Endothelial cell of umbilical vein (primary cell): ENCODE results near the gene FOXRED2. TPM values are rescaled to one million over a fixed set of nuclear protein-coding genes. Genes with fewer than 3 reads are reported as not detected.

Experiments
- BruUV-seq: library from RNA; stranded (reverse); fragments of 400-500 nt; replicated peaks from 2 replicates; lab custom pipeline; 2021; lab: Mats Ljungman, UMichigan
- CTCF ChIA-PET: fragments of 300-600, 350-600 bp; sonication (Branson Sonifier 250); formaldehyde crosslinking; loops from one replicate; lab custom pipeline; 2021; ENCODE audit warnings: antibody characterized with exemption, inconsistent platforms; lab: Charles Lee
- POLR2A ChIA-PET: fragments of 300-600, 350-600 bp; sonication (Branson Sonifier 250); formaldehyde crosslinking; loops from one replicate; lab custom pipeline; 2021; ENCODE audit warnings: antibody characterized with exemption, inconsistent platforms; lab: Charles Lee
- DNase-seq: peaks from one replicate; pipeline ENCODE4 v3.0.0-alpha.2; 2011; ENCODE audit warnings: low read depth, low spot score
- FAIRE-seq: peaks from 2 replicates; lab custom pipeline; 2011; peaks lifted over from hg19 to GRCh38; lab: Jason Lieb, UNC
- H2AFZ ChIP-seq: 2 replicates; pipeline ENCODE4 v1.6.0; 2012; ENCODE audit warnings: low read depth, low read length, control low read depth, inconsistent platforms
- H3K27ac ChIP-seq: 2 replicates; pipeline ENCODE4 v1.5.1; 2011; ENCODE audit warnings: low read depth, mild to moderate bottlenecking, control low read depth, low read length, moderate library complexity; ENCODE audit not compliant: insufficient read depth
- H3K27me3 ChIP-seq, 2 experiments: 2 replicates each; pipeline versions ENCODE4 v1.6.0 to v1.6.1; 2011; ENCODE audit warnings: low read length in 2 of 2, mixed read lengths in 1 of 2; ENCODE audit not compliant: control insufficient read depth in 2 of 2, insufficient read depth in 2 of 2
- H3K36me3 ChIP-seq, 2 experiments: 2 replicates in 1 of 2; 3 replicates in 1 of 2; pipeline ENCODE4 v1.5.1; 2011; ENCODE audit warnings: low read length in 2 of 2, mild to moderate bottlenecking in 1 of 2, moderate library complexity in 1 of 2; ENCODE audit not compliant: control insufficient read depth in 2 of 2, insufficient read depth in 2 of 2; ENCODE audit errors: extremely low read depth in 1 of 2
- H3K4me1 ChIP-seq: 3 replicates; pipeline ENCODE4 v1.5.1; 2011; ENCODE audit warnings: mild to moderate bottlenecking, low read length; ENCODE audit not compliant: control insufficient read depth, insufficient read depth; ENCODE audit errors: extremely low read depth
- H3K4me2 ChIP-seq: 2 replicates; pipeline ENCODE4 v1.6.1; 2011; ENCODE audit warnings: low read length, control low read depth, mixed read lengths; ENCODE audit not compliant: insufficient read depth
- H3K4me3 ChIP-seq, 3 experiments: fragments of 200-600 bp in 1 of 3; sonication (generic), shearing (Covaris generic) in 1 of 3; replicated peaks in 1 of 3; 2 replicates each; pipeline ENCODE4 v1.5.1; 2011 to 2016; ENCODE audit warnings: control low read depth in 3 of 3, low read length in 3 of 3, mild to moderate bottlenecking in 2 of 3, inconsistent platforms in 1 of 3, low read depth in 1 of 3, moderate library complexity in 1 of 3; ENCODE audit not compliant: insufficient read depth in 1 of 3
- H3K79me2 ChIP-seq: 2 replicates; pipeline ENCODE4 v1.6.0; 2012; ENCODE audit warnings: low read length, inconsistent platforms; ENCODE audit not compliant: control insufficient read depth, insufficient read depth
- H3K9ac ChIP-seq: replicated peaks from 2 replicates; pipeline ENCODE3; 2011; ENCODE audit warnings: low read length, control low read depth; ENCODE audit not compliant: insufficient read depth; ENCODE audit errors: extremely low read depth
- H3K9me1 ChIP-seq: replicated peaks from 3 replicates; pipeline ENCODE4 v1.6.0; 2011; ENCODE audit warnings: mild to moderate bottlenecking, low read length; ENCODE audit not compliant: control insufficient read depth, insufficient read depth; ENCODE audit errors: extremely low read depth
- H3K9me3 ChIP-seq: replicated peaks from 2 replicates; pipeline ENCODE4 v1.5.1; 2012; ENCODE audit warnings: low read length, inconsistent platforms; ENCODE audit not compliant: control insufficient read depth, insufficient read depth
- H4K20me1 ChIP-seq: replicated peaks from 2 replicates; pipeline ENCODE3; 2011; ENCODE audit warnings: mild to moderate bottlenecking, low read length; ENCODE audit not compliant: control insufficient read depth, insufficient read depth; ENCODE audit errors: extremely low read depth
- CTCF ChIP-seq, 2 donors: IDR thresholded peaks; 1 replicate in 1 of 2; 2 replicates in 1 of 2; pipeline ENCODE4 v1.5.1; 2011; ENCODE audit warnings: low read length in 2 of 2, mild to moderate bottlenecking in 2 of 2, moderate library complexity in 2 of 2, control low read depth in 1 of 2, inconsistent platforms in 1 of 2, low read depth in 1 of 2; ENCODE audit not compliant: insufficient read depth in 1 of 2; ENCODE audit errors: extremely low read depth in 1 of 2
- EZH2 ChIP-seq: IDR thresholded peaks from 2 replicates; pipeline ENCODE4 v1.6.1; 2012; ENCODE audit warnings: borderline replicate concordance, low read depth, mild to moderate bottlenecking, moderate library complexity, low read length, inconsistent platforms; ENCODE audit not compliant: severe bottlenecking
- FOS ChIP-seq: IDR thresholded peaks from 2 replicates; pipeline ENCODE4 v1.6.1; 2011; ENCODE audit warnings: mild to moderate bottlenecking, low read length, moderate library complexity, borderline replicate concordance; ENCODE audit not compliant: insufficient read depth
- GATA2 ChIP-seq: IDR thresholded peaks from 2 replicates; pipeline ENCODE4 v1.7.0; 2011; ENCODE audit warnings: low read depth, mild to moderate bottlenecking, moderate library complexity, mixed read lengths, low read length; ENCODE audit not compliant: insufficient read length, insufficient read depth
- JUN ChIP-seq: IDR thresholded peaks from 2 replicates; pipeline ENCODE4 v1.6.1; 2011; ENCODE audit warnings: borderline replicate concordance, low read depth; ENCODE audit not compliant: insufficient read length, insufficient read depth
- MAX ChIP-seq: IDR thresholded peaks from 2 replicates; pipeline ENCODE4 v1.6.1; 2011; ENCODE audit not compliant: insufficient read depth, insufficient read length
- MYC ChIP-seq: IDR thresholded peaks from one replicate; pipeline ENCODE4 v1.6.1; 2011; ENCODE audit warnings: mild to moderate bottlenecking, low read depth, low read length
- POLR2A ChIP-seq: IDR thresholded peaks from 2 replicates; pipeline ENCODE4 v1.6.1; 2012; ENCODE audit warnings: low read depth, mild to moderate bottlenecking, control low read depth, low read length
- POLR2AphosphoS5 ChIP-seq: IDR thresholded peaks from 2 replicates; pipeline ENCODE4 v1.6.1; 2012; ENCODE audit warnings: low read depth, mild to moderate bottlenecking, control low read depth, low read length, moderate library complexity; ENCODE audit not compliant: insufficient read depth
- dilution Hi-C: fragments of 300-500 bp; cut with MboI; formaldehyde crosslinking; loops from one replicate; pipeline ENCODE4 v1.15.0; 2019; ENCODE audit warnings: low sequenced_read_pairs; ENCODE audit not compliant: extremely low pct_ligation_motif_present
- intact Hi-C: fragments of 100-400 bp; cut with micrococcal nuclease; formaldehyde crosslinking; loops from one replicate; pipeline ENCODE4 v1.10.0; 2022
- polyA plus RNA-seq, 4 experiments: library from polyadenylated mRNA; depleted of rRNA in 3 of 4; stranded (reverse) in 3 of 4; unstranded in 1 of 4; fragments of >200 nt; gene quantifications; 2 replicates each; pipeline versions ENCODE4 v1.2.1 to v1.2.3, GENCODE V29; 2011 to 2012; ENCODE audit warnings: missing spikeins in 1 of 4
- total RNA-seq: library from RNA; stranded (reverse); gene quantifications from 2 replicates; pipeline ENCODE4 v1.2.3, GENCODE V29; 2021

FOXRED2 gene
- total and polyA plus RNA-seq, 2 donors (not counting 3 experiments of a cell fraction or from before 2014, with no cell fraction given), result 8.4 to 20.4 TPM

- Histone ChIP-seq H4K20me1 (no peaks in the 10 kb centered on the region), H3K4me3 (no peak overlapping the region), H3K9me3 (no peaks in the 10 kb centered on the region), H3K4me2 (no peak overlapping the region), H3K79me2 (no peaks in the 10 kb centered on the region), H3K27me3 (no peaks in the 10 kb centered on the region), H3K36me3 (no peaks in the 10 kb centered on the region), H2AFZ (peak overlapping the region; percentile 43), H3K4me1 (peaks cover 21% of the 10 kb centered on the region), H3K9ac (no peak overlapping the region), H3K27ac (no peak overlapping the region), H3K9me1 (no peaks in the 10 kb centered on the region)
- FAIRE-seq (no peak), DNase-seq (no peak)
- intact Hi-C loops, result loop anchor here (2.0 kb wide), 1 partner anchor 15 kb away; no protein-coding TSS in a partner anchor
- ChIA-PET CTCF (interaction anchor here (1.2 kb wide), 1 partner anchor 21 kb away, joined by 3 read pairs; no protein-coding TSS in a partner anchor), POLR2A (no interaction called here)
- dilution Hi-C loops, result no loop called here
- no peak for TF ChIP-seq JUN
- no peak for TF ChIP-seq FOS
- TF ChIP-seq CTCF (IDR thresholded peaks at IDR 0.05; ENCODE audit: extremely low read depth in 1 of 2, insufficient read depth in 1 of 2, low read depth in 1 of 2, low read length in 2 of 2), result no peak
- TF ChIP-seq GATA2, result no peak
- TF ChIP-seq MAX, result no peak
- TF ChIP-seq EZH2, result no peak
- no peak for TF ChIP-seq POLR2A
- no peak for TF ChIP-seq POLR2AphosphoS5
- TF ChIP-seq MYC, result no peak
- BruUV-seq, result no TSS peak
Observed at GRCh38 chr22:36449596-36450175, 57.2 kb downstream of the FOXRED2 start.
